HG03066 (cell line): ENCODE data around the gene NIPSNAP2.
"Not testable (repeated sequence)": the region's sequence is repeated elsewhere in the genome, so short reads cannot be mapped to it uniquely, and the experiment has no call there.

ENCODE experiments used
- ATAC-seq: cut with Tn5 transposase; IDR thresholded peaks from one replicate; pipeline ENCODE4 v1.9.1; 2021; ENCODE audit warnings: low read depth; ENCODE audit not compliant: unreplicated experiment

The NIPSNAP2 gene

DNA sequence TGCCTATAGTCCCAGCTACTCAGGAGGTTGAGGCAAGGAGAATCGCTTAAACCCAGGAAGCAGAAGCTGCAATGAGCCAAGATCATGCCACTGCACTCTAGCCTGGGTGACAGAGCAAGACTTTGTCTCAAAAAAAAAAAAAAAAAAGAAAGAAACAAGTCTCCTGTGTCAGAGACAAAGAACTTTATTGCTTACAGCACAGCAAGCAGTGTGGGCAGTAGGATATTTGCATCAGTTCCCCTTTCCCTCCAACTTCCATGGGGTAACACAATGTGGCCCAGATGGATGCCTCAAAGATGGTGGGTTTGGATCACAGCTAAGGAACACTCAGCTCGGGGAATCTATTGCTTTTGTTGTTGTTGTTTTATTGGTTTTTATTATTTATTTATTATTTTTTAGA lies 81.4 kb downstream of the NIPSNAP2 start:
- ATAC-seq = not testable (repeated sequence)

DNA sequence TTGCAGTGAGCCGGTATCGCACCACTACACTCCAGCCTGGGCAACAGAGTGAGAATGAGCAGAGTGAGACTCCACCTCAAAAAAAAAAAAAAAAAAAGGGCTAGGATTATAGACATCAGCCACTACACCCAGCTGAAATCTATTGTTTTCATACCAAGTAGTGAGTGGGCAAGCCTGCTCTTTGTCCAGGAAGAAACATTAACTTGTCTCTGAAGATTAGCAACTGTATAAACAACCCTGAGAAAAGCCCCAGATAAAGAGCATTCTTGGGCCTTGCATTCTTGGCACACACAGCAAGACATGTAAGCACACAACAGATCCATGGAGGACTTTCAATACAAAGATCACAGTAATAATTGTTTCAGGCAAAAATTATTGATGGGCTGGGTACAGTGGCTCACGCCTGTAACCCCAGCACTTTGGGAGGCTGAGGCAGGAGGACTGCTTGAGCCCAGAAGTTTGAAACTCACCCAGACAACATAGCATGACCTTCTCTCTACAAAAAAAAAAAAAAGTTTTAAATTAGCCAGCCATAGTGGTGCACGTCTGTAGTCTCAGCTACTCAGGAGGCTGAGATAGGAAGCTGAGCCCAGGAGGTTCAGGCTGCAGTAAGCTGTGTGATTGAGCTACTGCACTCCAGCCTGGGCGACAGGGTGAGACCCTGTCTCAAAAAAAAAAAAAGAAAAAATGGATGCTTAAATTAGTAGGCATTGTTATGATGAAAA lies 82.5 kb downstream of the NIPSNAP2 start:
- ATAC-seq = no peak

DNA sequence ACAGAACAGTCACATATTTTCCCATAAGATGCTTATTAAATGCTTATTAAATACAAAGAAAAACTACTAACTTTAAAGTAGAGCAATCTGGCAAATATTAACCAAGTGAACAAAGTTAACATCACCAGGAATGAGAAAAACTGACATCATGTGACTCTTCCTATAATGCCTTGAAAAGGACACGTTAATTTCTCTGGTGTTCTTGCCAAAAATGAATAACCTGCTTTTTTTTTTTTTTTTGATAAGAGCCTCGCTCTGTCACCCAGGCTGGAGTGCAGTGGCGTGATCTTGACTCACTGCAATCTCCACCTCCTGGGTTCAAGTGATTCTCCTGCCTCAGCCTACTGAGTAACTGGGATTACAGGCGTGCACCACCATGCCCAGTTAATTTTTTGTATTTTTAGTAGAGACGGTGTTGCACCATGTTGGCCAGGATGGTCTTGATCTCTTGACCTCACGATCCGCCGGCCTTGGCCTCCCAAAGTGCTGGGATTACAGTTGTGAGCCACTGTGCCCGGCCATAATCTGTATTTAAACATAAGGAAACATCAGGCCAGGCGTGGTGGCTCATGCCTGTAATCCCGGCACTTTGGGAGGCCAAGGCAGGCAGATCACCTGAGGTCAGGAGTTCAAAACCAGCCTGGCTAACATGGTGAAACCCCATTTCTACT lies 83.2 kb downstream of the NIPSNAP2 start:
- ATAC-seq = not testable (repeated sequence)

DNA sequence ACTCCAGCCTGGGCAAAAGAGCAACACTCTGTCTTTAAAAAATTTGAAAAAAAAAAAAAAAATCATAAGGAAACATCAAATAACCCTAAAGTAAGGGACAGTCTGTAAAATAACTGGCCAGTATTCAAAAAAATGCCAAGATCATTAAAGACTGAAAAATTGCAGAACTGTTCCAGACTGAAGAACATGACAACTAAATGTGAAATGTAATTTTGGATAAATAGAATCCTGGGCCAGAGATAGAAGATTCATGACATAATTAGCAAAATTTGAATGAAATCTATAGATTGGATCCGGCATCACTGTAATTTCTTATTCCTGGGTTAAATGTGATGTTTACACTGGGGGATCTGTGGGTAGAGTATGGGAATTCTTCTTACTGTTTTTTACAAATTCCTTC lies 83.9 kb downstream of the NIPSNAP2 start:
- ATAC-seq = no peak

DNA sequence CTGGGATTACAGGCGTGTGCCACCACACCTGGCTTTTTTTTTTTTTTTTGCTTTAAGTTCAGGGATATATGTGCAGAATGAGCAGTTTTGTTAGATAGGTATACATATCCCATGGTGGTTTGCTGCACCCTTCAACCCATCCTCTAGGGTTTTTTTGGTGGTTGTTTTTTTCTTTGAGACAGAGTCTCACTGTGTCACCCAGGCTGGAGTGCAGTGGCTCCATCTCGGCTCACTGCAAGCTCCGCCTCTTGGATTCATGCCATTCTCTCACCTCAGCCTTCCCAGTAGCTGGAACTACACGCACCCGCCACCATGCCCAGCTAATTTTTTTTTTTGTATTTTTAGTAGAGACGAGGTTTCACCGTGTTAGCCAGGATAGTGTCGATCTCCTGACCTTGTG lies 84.4 kb downstream of the NIPSNAP2 start:
- not testable (repeated sequence) for ATAC-seq
